GM12892 (cell line): ENCODE data around the gene CDKAL1.

ENCODE experiments used
- DNase-seq: peaks from one replicate; pipeline ENCODE4 v3.0.0; 2011; ENCODE audit not compliant: insufficient read length
- FAIRE-seq: peaks from 2 replicates; lab custom pipeline; 2011; peaks lifted over from hg19 to GRCh38; lab: Jason Lieb, UNC
- POLR2A ChIP-seq: IDR thresholded peaks from 2 replicates; pipeline ENCODE4 v1.6.1; 2011; ENCODE audit warnings: low read depth, low read length, control low read depth
- POLR2AphosphoS5 ChIP-seq: IDR thresholded peaks from 2 replicates; pipeline ENCODE4 v1.6.1; 2011; ENCODE audit warnings: low read depth, low read length, control low read depth
- TAF1 ChIP-seq: IDR thresholded peaks from 2 replicates; pipeline ENCODE4 v1.6.1; 2011; ENCODE audit warnings: low read depth, mild to moderate bottlenecking, control low read depth, low read length, borderline replicate concordance

The CDKAL1 gene

DNA sequence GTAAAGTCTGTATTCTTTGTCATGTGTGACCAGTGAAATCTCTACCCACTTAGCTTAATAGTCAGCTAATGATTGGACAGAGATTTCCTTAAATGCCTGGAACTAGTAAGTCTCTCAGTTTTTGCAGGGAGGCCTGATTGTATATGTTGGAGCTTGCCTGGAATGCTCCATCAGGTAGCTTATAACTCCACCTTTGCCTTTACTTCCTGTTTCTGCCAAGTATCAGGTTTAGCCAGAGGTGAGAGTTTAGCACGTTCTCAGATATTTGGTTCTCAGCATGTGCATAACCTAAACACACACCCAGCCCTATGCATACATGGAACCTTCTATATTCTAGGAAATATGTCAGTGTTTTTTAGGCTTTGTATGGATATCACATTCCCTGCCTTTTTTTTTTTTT lies 435.3 kb downstream of the CDKAL1 start:
- TF ChIP-seq TAF1 (no peak), POLR2A (no peak), POLR2AphosphoS5 (no peak)

GRCh38 chr6:20976391-20976918 lies 442.2 kb downstream of the CDKAL1 start:
- DNase-seq (no peak), FAIRE-seq (no peak)
- TF ChIP-seq TAF1 (no peak), POLR2A (no peak), POLR2AphosphoS5 (no peak)

More for the DNA sequence above, 435.3 kb downstream of the CDKAL1 start:
- FAIRE-seq (no peak), DNase-seq (no peak)

DNA sequence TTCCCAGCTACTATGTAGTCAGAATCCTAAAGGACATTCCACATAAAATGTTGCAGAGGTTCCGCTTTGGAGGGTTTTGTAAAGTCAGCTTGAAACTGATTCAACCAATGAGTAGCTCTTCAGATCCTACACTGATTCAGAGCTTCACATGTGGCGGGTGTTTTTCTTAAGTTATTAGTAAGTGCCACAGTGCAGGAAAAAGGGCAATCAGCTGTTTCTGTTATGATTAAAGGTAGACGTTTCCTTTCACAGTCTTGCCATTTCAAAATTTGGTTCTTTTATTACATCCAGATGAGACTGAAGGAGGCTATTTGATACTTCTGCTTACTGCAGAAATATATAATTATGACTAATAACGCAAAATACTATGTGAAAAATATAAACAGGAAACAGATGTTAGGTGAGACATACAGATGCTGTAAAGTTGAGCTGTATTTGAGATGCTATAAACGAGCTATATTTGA lies 443.9 kb downstream of the CDKAL1 start:
- TF ChIP-seq TAF1 (no peak), POLR2AphosphoS5 (no peak), POLR2A (no peak)
- no peak for DNase-seq
- FAIRE-seq = peak; percentile 67

- DNase-seq (no peak), FAIRE-seq (peak; percentile 77)
- TF ChIP-seq TAF1 = no peak
- no peak for TF ChIP-seq POLR2AphosphoS5
Measured at GRCh38 chr6:20979076-20979475, 444.8 kb downstream of the CDKAL1 start.

DNA sequence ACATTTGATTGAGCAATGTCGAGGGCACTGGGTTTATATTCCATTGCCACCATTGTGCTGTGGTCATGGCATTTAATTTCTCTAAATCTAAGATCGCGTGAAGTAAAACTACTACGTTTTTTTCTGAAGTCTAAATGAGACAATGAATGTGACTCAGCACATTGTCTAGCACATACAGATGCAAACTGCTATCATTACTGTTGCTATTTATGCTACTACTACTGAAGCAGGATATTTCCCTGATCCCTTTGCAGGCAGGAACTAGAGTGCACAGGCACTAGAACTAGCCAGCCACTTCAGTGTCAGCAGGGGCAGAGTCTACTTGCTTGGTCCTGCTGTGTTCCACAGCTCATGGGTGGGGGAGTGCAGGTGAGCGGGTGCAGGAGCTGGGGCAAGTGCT lies 449.7 kb downstream of the CDKAL1 start:
- DNase-seq = no peak
- FAIRE-seq = no peak

DNA sequence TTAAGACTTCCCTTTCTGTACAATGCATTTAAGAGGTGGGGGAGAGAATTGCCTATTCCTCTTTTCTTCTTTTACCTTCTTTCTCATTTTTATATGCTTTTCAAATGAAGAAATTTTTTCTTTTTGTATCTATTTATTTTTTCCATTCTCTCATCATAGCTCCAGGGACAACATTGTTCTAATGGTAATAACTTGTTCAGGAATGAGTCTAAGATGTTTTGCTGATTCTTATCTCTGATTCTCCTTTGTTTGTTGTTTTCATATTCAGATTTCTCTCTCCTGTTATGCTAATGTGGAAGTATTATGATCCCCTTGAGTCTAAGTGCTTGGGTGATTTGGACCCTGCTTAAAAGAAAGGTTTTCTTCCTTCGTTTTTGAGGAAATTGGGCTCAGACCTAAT lies 451.6 kb downstream of the CDKAL1 start:
- FAIRE-seq (no peak), DNase-seq (no peak)
- TF ChIP-seq TAF1 (no peak), POLR2AphosphoS5 (no peak), POLR2A (no peak)

More for the DNA sequence above, 449.7 kb downstream of the CDKAL1 start:
- no peak for TF ChIP-seq POLR2AphosphoS5
- TF ChIP-seq POLR2A = no peak
- TF ChIP-seq TAF1 = no peak

DNA sequence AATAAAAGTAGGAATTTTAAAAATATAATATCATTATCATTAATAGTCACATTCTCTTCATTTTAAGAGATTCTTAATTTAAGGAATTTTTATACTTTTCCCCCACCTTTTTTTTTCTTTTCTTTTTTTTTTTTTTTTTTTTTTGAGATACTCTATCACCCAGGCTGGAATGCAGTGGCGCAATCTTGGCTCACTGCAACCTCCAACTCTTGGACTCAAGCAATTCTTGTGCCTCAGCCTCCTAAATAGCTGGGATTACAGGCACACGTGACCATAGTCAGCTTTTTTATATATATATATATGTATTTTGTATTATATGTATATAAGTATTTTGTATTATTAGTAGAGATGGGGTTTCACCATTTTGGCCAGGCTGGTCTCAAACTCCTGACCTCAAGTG lies 457.7 kb downstream of the CDKAL1 start:
- no peak for FAIRE-seq
- no peak for TF ChIP-seq TAF1
- TF ChIP-seq POLR2A = no peak
- TF ChIP-seq POLR2AphosphoS5 = no peak
- DNase-seq = no peak

DNA sequence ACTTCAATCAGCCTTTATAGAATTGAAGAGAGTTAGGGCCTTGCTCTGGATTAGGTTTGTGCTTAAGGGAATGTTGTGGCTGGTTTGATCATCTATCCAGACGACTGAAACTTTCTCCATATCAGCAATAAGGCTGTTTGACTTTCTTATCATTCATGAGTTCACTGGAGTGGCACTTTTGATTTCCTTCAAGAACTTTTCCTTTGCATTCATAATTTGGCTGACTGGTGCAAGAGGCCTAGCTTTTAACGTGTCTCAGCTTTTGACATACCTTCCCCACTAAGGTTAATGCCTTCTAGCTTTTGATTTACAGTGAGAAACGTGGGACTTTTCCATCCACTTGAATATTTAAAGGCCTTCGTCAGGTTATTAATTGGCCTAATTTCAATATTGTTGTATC lies 461.8 kb downstream of the CDKAL1 start:
- TF ChIP-seq TAF1 (no peak), POLR2AphosphoS5 (no peak), POLR2A (no peak)
- FAIRE-seq (no peak), DNase-seq (no peak)

GRCh38 chr6:20997143-20997769 lies 463.0 kb downstream of the CDKAL1 start:
- DNase-seq (no peak), FAIRE-seq (no peak)
- TF ChIP-seq POLR2A = no peak
- no peak for TF ChIP-seq TAF1
- TF ChIP-seq POLR2AphosphoS5 = no peak

DNA sequence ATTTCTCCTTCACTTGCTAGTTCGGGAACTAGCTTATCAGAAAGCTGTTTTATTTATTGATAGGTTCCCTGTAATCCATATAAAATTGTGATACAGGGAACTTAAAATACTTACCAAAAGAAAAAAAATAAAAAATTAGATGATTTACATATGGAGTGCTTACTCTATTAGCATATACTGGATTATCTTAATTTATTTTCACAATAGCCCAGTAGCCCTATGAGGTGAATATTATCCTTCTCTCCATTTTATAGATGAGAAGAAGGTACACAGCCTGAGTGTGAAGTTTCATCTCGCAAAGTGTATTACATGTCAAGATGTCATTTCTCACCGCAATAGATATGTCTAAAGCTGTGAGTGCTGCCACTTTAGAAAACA lies 463.5 kb downstream of the CDKAL1 start:
- FAIRE-seq (no peak), DNase-seq (no peak)
- TF ChIP-seq POLR2AphosphoS5 (no peak), POLR2A (no peak), TAF1 (no peak)

DNA sequence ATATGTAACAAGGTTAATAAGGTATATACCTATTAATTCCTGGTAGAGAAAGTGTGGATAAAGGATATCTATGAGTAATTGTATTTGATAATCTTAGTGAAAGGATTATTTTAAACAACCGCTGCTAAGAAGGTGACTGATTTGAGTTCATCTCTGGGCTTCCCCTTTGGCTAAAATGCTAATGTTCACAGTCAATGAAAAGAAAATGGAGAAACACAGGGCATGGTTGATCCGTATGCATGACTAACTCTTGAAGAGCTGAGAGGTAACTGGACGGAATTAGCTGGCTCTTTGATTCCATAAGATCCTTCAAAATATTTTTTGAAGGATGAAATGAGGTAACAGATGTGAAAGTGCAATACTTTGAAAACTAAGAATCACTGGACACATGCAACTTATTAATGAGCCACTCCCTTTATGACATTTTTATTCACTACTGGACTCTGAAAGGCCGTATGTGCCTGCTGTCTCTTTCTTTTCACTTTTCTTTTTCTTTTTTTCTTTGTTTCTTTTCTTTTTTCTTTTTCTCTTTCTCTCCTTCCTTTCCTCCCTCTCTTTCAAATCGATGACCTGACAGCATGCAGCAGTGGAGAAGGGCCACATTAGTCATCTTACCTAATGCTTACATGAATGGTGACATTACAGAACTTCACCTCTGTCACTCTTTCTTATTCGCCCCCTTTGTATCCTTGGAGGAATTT lies 464.6 kb downstream of the CDKAL1 start:
- FAIRE-seq (no peak), DNase-seq (no peak)
- no peak for TF ChIP-seq POLR2A
- TF ChIP-seq TAF1 = no peak
- no peak for TF ChIP-seq POLR2AphosphoS5

DNA sequence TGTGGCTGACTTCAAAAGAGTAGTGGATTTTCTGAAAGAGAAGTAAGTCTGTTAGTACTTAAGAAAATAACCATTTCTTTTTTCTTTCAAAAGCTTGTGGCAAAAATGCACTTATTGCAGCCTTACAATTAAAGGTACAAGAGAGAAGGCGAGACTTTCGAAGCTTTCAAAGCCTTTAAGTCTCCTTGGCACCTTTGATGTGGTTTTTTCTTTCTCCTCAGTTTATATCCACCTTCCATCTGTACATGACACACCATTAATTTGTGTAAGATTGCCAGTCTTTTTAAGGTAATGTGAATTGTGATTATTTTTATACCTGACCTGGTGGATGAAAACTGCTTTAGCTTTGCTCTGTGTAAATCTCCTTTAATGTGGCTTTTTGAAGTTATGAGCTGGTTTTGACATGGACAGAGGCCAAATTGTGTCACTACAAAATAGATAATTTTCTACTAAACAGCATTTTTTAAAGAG lies 466.1 kb downstream of the CDKAL1 start:
- TF ChIP-seq TAF1 (no peak), POLR2A (no peak), POLR2AphosphoS5 (no peak)
- DNase-seq (no peak), FAIRE-seq (no peak)
